HEK293 (cell line): ENCODE measurements around the gene SLC22A4.

Experiments used
- CTCF ChIA-PET: fragments of 350-600 bp; formaldehyde crosslinking; extraction: SDS; loops from one replicate; lab custom pipeline; 2021; ENCODE audit warnings: antibody characterized with exemption; lab: Yijun Ruan, JAX
- POLR2A ChIA-PET: fragments of 300-600 bp; formaldehyde crosslinking; extraction: SDS; loops from one replicate; lab custom pipeline; 2020; ENCODE audit warnings: antibody characterized with exemption, inconsistent platforms; lab: Yijun Ruan, JAX
- H3K27ac ChIP-seq: fragments of 200-500 bp; sonication (Bioruptor generic); 2 replicates; pipeline ENCODE4 v1.5.1; 2014; ENCODE audit warnings: low read depth, low read length, control low read depth, inconsistent platforms; ENCODE audit errors: extremely low read depth
- H3K36me3 ChIP-seq, 2 experiments: fragments of 200-500 bp in 1 of 2; sonication (Bioruptor generic) in 1 of 2; 1 replicate in 1 of 2; 2 replicates in 1 of 2; pipeline ENCODE4 v1.5.1; 2014 to 2017; ENCODE audit warnings: inconsistent platforms in 2 of 2, low read length in 2 of 2; ENCODE audit not compliant: control insufficient read depth in 2 of 2, insufficient read depth in 1 of 2
- H3K4me1 ChIP-seq: fragments of 200-500 bp; sonication (Bioruptor generic); 2 replicates; pipeline ENCODE4 v1.5.1; 2014; ENCODE audit warnings: mild to moderate bottlenecking, low read length, inconsistent platforms; ENCODE audit not compliant: control insufficient read depth, insufficient read depth
- H3K4me3 ChIP-seq: 2 replicates; pipeline ENCODE4 v1.5.1; 2011; ENCODE audit warnings: low read depth, mild to moderate bottlenecking, control low read depth, low read length, moderate library complexity
- H3K9me3 ChIP-seq: fragments of 200-500 bp; sonication (Bioruptor generic); 2 replicates; pipeline ENCODE4 v1.5.1; 2014; ENCODE audit warnings: low read depth, low read length, inconsistent platforms; ENCODE audit not compliant: control insufficient read depth, insufficient read depth
- HOXD13 ChIP-seq: sonication (generic); formaldehyde crosslinking; IDR thresholded peaks from 2 replicates; pipeline ENCODE4 v1.8.0; 2022; ENCODE audit warnings: missing genetic modification reagents, borderline replicate concordance
- SP3 ChIP-seq: fragments of 450-650 bp; formaldehyde crosslinking; IDR thresholded peaks from 2 replicates; pipeline ENCODE4 v1.5.1; 2016; ENCODE audit warnings: missing biosample characterization, missing genetic modification characterization
- SP7 ChIP-seq: fragments of 450-650 bp; formaldehyde crosslinking; IDR thresholded peaks from 2 replicates; pipeline ENCODE4 v1.5.1; 2016; ENCODE audit warnings: missing biosample characterization, missing genetic modification characterization
- TCF7L2 ChIP-seq: IDR thresholded peaks from 2 replicates; pipeline ENCODE4 v1.6.1; 2011; ENCODE audit warnings: low read depth, mild to moderate bottlenecking, inconsistent platforms, low read length, moderate library complexity, borderline replicate concordance
- ZBTB1 ChIP-seq: fragments of 450-650 bp; formaldehyde crosslinking; IDR thresholded peaks from 2 replicates; pipeline ENCODE4 v1.5.1; 2016; ENCODE audit warnings: missing biosample characterization, missing genetic modification characterization
- ZNF112 ChIP-seq: fragments of 450-650 bp; formaldehyde crosslinking; IDR thresholded peaks from 2 replicates; pipeline ENCODE4 v1.5.0; 2017; ENCODE audit warnings: missing biosample characterization, missing genetic modification characterization
- ZNF133 ChIP-seq: fragments of 450-650 bp; formaldehyde crosslinking; IDR thresholded peaks from 2 replicates; pipeline ENCODE4 v1.5.1; 2016; ENCODE audit warnings: missing biosample characterization, missing genetic modification characterization
- ZNF138 ChIP-seq: fragments of 450-650 bp; formaldehyde crosslinking; IDR thresholded peaks from 2 replicates; pipeline ENCODE4 v1.5.1; 2016; ENCODE audit warnings: missing biosample characterization, missing genetic modification characterization, borderline replicate concordance
- ZNF140 ChIP-seq: fragments of 450-650 bp; formaldehyde crosslinking; IDR thresholded peaks from 2 replicates; pipeline ENCODE4 v1.5.1; 2016; ENCODE audit warnings: missing biosample characterization, missing genetic modification characterization
- ZNF23 ChIP-seq: fragments of 450-650 bp; formaldehyde crosslinking; IDR thresholded peaks from 2 replicates; pipeline ENCODE4 v1.5.1; 2016; ENCODE audit warnings: missing biosample characterization, missing genetic modification characterization, borderline replicate concordance
- ZNF350 ChIP-seq: fragments of 450-650 bp; formaldehyde crosslinking; IDR thresholded peaks from 2 replicates; pipeline ENCODE4 v1.5.0; 2017; ENCODE audit warnings: missing biosample characterization, mild to moderate bottlenecking, missing genetic modification characterization
- ZNF394 ChIP-seq: fragments of 450-650 bp; formaldehyde crosslinking; IDR thresholded peaks from 2 replicates; pipeline ENCODE4 v1.5.1; 2016; ENCODE audit warnings: missing biosample characterization, missing genetic modification characterization, mild to moderate bottlenecking, moderate library complexity, borderline replicate concordance
- ZNF501 ChIP-seq: fragments of 450-650 bp; formaldehyde crosslinking; IDR thresholded peaks from 2 replicates; pipeline ENCODE4 v1.5.1; 2016; ENCODE audit warnings: missing biosample characterization, missing genetic modification characterization
- ZNF549 ChIP-seq: fragments of 450-650 bp; IDR thresholded peaks from 2 replicates; pipeline ENCODE4 v1.5.1; 2018; ENCODE audit warnings: missing biosample characterization, missing genetic modification characterization, mild to moderate bottlenecking, inconsistent platforms, moderate library complexity
- ZNF558 ChIP-seq: fragments of 450-650 bp; formaldehyde crosslinking; IDR thresholded peaks from 2 replicates; pipeline ENCODE4 v1.5.1; 2016; ENCODE audit warnings: missing biosample characterization, missing genetic modification characterization
- ZNF561 ChIP-seq: fragments of 450-650 bp; IDR thresholded peaks from 2 replicates; pipeline ENCODE4 v1.5.1; 2018; ENCODE audit warnings: missing biosample characterization, missing genetic modification characterization, borderline replicate concordance
- TF ChIP-seq, protein P1 (sequence below): fragments of 450-650 bp; formaldehyde crosslinking; IDR thresholded peaks from 2 replicates; pipeline ENCODE4 v1.5.0; 2017; ENCODE audit warnings: missing biosample characterization, missing genetic modification characterization, borderline replicate concordance
- TF ChIP-seq, protein P2 (sequence below): sonication (generic); formaldehyde crosslinking; IDR thresholded peaks from 2 replicates; pipeline ENCODE4 v1.8.1; 2022; ENCODE audit warnings: mild to moderate bottlenecking, moderate library complexity, missing genetic modification reagents
- TF ChIP-seq, protein P3 (sequence below): fragments of 450-650 bp; formaldehyde crosslinking; IDR thresholded peaks from 2 replicates; pipeline ENCODE4 v1.5.1; 2016; ENCODE audit warnings: missing biosample characterization, missing genetic modification characterization
- TF ChIP-seq, protein P4 (sequence below): fragments of 450-650 bp; formaldehyde crosslinking; IDR thresholded peaks from 2 replicates; pipeline ENCODE4 v1.5.1; 2017; ENCODE audit warnings: missing biosample characterization, missing genetic modification characterization

Gene SLC22A4

DNA sequence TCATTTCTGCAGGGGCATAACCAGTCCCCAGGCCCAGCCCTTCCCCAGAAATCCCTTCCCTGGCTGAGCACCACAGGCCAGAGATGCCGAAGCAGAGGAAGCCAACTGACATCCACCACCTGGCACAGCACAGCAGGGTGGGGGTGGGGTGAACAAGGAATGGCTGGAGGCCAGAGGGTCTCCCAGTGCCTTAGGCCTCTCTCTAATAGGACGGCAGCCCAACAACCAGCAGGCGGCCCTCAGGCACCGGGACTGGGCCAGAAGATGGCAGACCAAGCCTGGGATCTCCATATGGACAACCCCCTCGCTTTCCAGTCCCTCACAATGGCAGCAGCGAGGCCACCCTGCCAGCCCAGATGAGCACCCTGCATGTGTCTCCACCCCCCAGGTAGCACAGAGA, 23.5 kb upstream of the SLC22A4 start:
- Histone ChIP-seq H3K4me3 (no peak overlapping the region), H3K27ac (no peak overlapping the region), H3K4me1 (no peaks in the 10 kb centered on the region; the same call in 1 of the 2 replicates), H3K36me3 (no peaks in the 10 kb centered on the region), H3K9me3 (no peaks in the 10 kb centered on the region)
- TF ChIP-seq, protein P1, sequence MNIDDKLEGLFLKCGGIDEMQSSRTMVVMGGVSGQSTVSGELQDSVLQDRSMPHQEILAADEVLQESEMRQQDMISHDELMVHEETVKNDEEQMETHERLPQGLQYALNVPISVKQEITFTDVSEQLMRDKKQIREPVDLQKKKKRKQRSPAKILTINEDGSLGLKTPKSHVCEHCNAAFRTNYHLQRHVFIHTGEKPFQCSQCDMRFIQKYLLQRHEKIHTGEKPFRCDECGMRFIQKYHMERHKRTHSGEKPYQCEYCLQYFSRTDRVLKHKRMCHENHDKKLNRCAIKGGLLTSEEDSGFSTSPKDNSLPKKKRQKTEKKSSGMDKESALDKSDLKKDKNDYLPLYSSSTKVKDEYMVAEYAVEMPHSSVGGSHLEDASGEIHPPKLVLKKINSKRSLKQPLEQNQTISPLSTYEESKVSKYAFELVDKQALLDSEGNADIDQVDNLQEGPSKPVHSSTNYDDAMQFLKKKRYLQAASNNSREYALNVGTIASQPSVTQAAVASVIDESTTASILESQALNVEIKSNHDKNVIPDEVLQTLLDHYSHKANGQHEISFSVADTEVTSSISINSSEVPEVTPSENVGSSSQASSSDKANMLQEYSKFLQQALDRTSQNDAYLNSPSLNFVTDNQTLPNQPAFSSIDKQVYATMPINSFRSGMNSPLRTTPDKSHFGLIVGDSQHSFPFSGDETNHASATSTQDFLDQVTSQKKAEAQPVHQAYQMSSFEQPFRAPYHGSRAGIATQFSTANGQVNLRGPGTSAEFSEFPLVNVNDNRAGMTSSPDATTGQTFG (tag by site-specific recombination): no peak
- TF ChIP-seq, protein P2, sequence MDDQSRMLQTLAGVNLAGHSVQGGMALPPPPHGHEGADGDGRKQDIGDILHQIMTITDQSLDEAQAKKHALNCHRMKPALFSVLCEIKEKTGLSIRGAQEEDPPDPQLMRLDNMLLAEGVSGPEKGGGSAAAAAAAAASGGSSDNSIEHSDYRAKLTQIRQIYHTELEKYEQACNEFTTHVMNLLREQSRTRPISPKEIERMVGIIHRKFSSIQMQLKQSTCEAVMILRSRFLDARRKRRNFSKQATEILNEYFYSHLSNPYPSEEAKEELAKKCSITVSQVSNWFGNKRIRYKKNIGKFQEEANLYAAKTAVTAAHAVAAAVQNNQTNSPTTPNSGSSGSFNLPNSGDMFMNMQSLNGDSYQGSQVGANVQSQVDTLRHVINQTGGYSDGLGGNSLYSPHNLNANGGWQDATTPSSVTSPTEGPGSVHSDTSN (CRISPR knock-in tag): no peak
- no peak for TF ChIP-seq ZNF112 (tag by site-specific recombination)
- TF ChIP-seq ZNF350 (tag by site-specific recombination): no peak
- TF ChIP-seq ZNF133 (tag by site-specific recombination): no peak
- TF ChIP-seq SP3 (tag by site-specific recombination): no peak
- no peak for TF ChIP-seq ZNF140 (tag by site-specific recombination)
- TF ChIP-seq ZNF23 (tag by site-specific recombination): no peak
- no peak for TF ChIP-seq SP7 (tag by site-specific recombination)
- TF ChIP-seq ZNF558: no peak
- TF ChIP-seq ZNF561 (tag by site-specific recombination): no peak
- TF ChIP-seq TCF7L2: no peak
- TF ChIP-seq ZNF549: no peak
- no peak for TF ChIP-seq ZNF394 (tag by site-specific recombination)
- TF ChIP-seq ZNF501 (tag by site-specific recombination): no peak
- TF ChIP-seq, protein P3, sequence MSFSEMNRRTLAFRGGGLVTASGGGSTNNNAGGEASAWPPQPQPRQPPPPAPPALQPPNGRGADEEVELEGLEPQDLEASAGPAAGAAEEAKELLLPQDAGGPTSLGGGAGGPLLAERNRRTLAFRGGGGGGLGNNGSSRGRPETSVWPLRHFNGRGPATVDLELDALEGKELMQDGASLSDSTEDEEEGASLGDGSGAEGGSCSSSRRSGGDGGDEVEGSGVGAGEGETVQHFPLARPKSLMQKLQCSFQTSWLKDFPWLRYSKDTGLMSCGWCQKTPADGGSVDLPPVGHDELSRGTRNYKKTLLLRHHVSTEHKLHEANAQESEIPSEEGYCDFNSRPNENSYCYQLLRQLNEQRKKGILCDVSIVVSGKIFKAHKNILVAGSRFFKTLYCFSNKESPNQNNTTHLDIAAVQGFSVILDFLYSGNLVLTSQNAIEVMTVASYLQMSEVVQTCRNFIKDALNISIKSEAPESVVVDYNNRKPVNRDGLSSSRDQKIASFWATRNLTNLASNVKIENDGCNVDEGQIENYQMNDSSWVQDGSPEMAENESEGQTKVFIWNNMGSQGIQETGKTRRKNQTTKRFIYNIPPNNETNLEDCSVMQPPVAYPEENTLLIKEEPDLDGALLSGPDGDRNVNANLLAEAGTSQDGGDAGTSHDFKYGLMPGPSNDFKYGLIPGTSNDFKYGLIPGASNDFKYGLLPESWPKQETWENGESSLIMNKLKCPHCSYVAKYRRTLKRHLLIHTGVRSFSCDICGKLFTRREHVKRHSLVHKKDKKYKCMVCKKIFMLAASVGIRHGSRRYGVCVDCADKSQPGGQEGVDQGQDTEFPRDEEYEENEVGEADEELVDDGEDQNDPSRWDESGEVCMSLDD (tag by site-specific recombination): no peak
- TF ChIP-seq ZBTB1 (tag by site-specific recombination): no peak
- TF ChIP-seq ZNF138 (tag by site-specific recombination): no peak
- TF ChIP-seq, protein P4, sequence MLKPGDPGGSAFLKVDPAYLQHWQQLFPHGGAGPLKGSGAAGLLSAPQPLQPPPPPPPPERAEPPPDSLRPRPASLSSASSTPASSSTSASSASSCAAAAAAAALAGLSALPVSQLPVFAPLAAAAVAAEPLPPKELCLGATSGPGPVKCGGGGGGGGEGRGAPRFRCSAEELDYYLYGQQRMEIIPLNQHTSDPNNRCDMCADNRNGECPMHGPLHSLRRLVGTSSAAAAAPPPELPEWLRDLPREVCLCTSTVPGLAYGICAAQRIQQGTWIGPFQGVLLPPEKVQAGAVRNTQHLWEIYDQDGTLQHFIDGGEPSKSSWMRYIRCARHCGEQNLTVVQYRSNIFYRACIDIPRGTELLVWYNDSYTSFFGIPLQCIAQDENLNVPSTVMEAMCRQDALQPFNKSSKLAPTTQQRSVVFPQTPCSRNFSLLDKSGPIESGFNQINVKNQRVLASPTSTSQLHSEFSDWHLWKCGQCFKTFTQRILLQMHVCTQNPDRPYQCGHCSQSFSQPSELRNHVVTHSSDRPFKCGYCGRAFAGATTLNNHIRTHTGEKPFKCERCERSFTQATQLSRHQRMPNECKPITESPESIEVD: no peak
- TF ChIP-seq HOXD13: no peak
- ChIA-PET POLR2A (no interaction called here), CTCF (no interaction called here)
